PC-9 (cell line): ENCODE measurements around the gene RNF152. TPM values are rescaled to one million over a fixed set of nuclear protein-coding genes. Genes with fewer than 3 reads are reported as not detected.

Source experiments
- BruUV-seq: library from RNA; stranded (reverse); fragments of 400-500 nt; replicated peaks from 2 replicates; lab custom pipeline; 2021; lab: Mats Ljungman, UMichigan
- CTCF ChIA-PET: fragments of 300-600 bp; sonication (Branson Sonifier 250); formaldehyde crosslinking; loops from one replicate; lab custom pipeline; 2022; ENCODE audit warnings: antibody characterized with exemption; lab: Charles Lee
- POLR2A ChIA-PET: fragments of 300-600 bp; sonication (Branson Sonifier 250); formaldehyde crosslinking; loops from one replicate; lab custom pipeline; 2022; ENCODE audit warnings: antibody characterized with exemption; ENCODE audit not compliant: unreplicated experiment; lab: Charles Lee
- DNase-seq, 2 experiments: peaks; one replicate each; pipeline versions ENCODE4 v3.0.0 to v3.0.0-alpha.2; 2015 to 2022; ENCODE audit warnings: mixed read lengths in 1 of 2
- H2AFZ ChIP-seq: fragments of 200-600 bp; sonication (generic); 2 replicates; pipeline ENCODE4 v1.8.1; 2017; ENCODE audit warnings: antibody characterized with exemption
- H3F3A ChIP-seq: fragments of 200-600 bp; sonication (generic); 2 replicates; pipeline ENCODE4 v1.8.1; 2017; ENCODE audit warnings: antibody characterized with exemption, mild to moderate bottlenecking, low read depth; ENCODE audit not compliant: insufficient read depth
- H3K27ac ChIP-seq: fragments of 200-600 bp; sonication (generic); 2 replicates; pipeline ENCODE4 v1.6.1; 2016; ENCODE audit warnings: mixed run types
- H3K27me3 ChIP-seq: fragments of 200-600 bp; sonication (generic); 2 replicates; pipeline ENCODE4 v1.6.1; 2016; ENCODE audit warnings: low read depth, mixed run types; ENCODE audit not compliant: insufficient read depth
- H3K36me3 ChIP-seq: fragments of 200-600 bp; sonication (generic); 2 replicates; pipeline ENCODE4 v1.6.1; 2016; ENCODE audit warnings: low read depth, mixed run types
- H3K4me1 ChIP-seq: fragments of 200-600 bp; sonication (generic); replicated peaks from 2 replicates; pipeline ENCODE4 v1.6.1; 2016; ENCODE audit warnings: mixed run types; ENCODE audit not compliant: insufficient read depth
- H3K4me2 ChIP-seq: fragments of 200-600 bp; sonication (generic); 2 replicates; pipeline ENCODE4 v1.6.1; 2017; ENCODE audit warnings: mixed run types
- H3K4me3 ChIP-seq: fragments of 200-600 bp; sonication (generic); 2 replicates; pipeline ENCODE4 v1.6.1; 2016; ENCODE audit warnings: mixed run types
- H3K79me2 ChIP-seq: fragments of 200-600 bp; sonication (generic); 2 replicates; pipeline ENCODE4 v1.6.1; 2017; ENCODE audit warnings: low read depth, mixed run types
- H3K9me2 ChIP-seq: fragments of 200-600 bp; sonication (generic); 2 replicates; pipeline ENCODE4 v1.8.1; 2017; ENCODE audit warnings: mild to moderate bottlenecking; ENCODE audit not compliant: insufficient read depth
- H3K9me3 ChIP-seq: fragments of 200-600 bp; sonication (generic); 2 replicates; pipeline ENCODE4 v1.8.1; 2016; ENCODE audit warnings: low read depth; ENCODE audit not compliant: insufficient read depth
- H4K20me1 ChIP-seq: fragments of 200-600 bp; sonication (generic); 2 replicates; pipeline ENCODE4 v1.8.1; 2017; ENCODE audit not compliant: insufficient read depth
- CTCF ChIP-seq: fragments of 200-600 bp; sonication (generic); conservative IDR thresholded peaks from 2 replicates; pipeline ENCODE4 v1.6.1; 2017; ENCODE audit warnings: mixed run types, antibody characterized with exemption, mild to moderate bottlenecking, moderate library complexity
- EZH2 ChIP-seq: fragments of 200-600 bp; sonication (generic); IDR thresholded peaks from 2 replicates; pipeline ENCODE4 v1.8.0; 2017; ENCODE audit warnings: antibody characterized with exemption, low read depth
- intact Hi-C: fragments of 100-400 bp; cut with micrococcal nuclease; formaldehyde crosslinking; loops from one replicate; pipeline ENCODE4 v1.10.0; 2022; ENCODE audit not compliant: unreplicated experiment
- total RNA-seq: library from RNA; stranded (reverse); gene quantifications from 2 replicates; pipeline ENCODE4 v1.2.3, GENCODE V29; 2021

RNF152 gene
- total RNA-seq, 1 experiment from 2014 or later, result not detected

GRCh38 chr18:61893309-61893970 lies 633 bp upstream of the RNF152 start:
- Histone ChIP-seq H3F3A (no peaks in the 10 kb centered on the region), H3K79me2 (no peaks in the 10 kb centered on the region), H3K27me3 (no peaks in the 10 kb centered on the region), H3K9me3 (no peaks in the 10 kb centered on the region), H3K4me2 (peak overlapping the region; percentile 49), H3K4me3 (peak overlapping the region; percentile 43; the same call in 1 of the 2 replicates), H3K36me3 (no peaks in the 10 kb centered on the region), H3K4me1 (no peaks in the 10 kb centered on the region), H3K27ac (no peak overlapping the region), H2AFZ (no peak overlapping the region; the same call in 1 of the 2 replicates), H4K20me1 (no peaks in the 10 kb centered on the region), H3K9me2 (no peaks in the 10 kb centered on the region)
- BruUV-seq, result no TSS peak
- ChIA-PET CTCF (no interaction called here), POLR2A (interaction anchor here (0.6 kb wide), 1 partner anchor 197 kb away, joined by 3 read pairs; no protein-coding TSS in a partner anchor)
- intact Hi-C loops, result loop anchor here (5.0 kb wide), 1 partner anchor 311 kb away; no protein-coding TSS in a partner anchor
- no peak for DNase-seq
- TF ChIP-seq EZH2 (no peak), CTCF (no peak)

- no peaks in the 10 kb centered on the region for H3K36me3 ChIP-seq
- CTCF ChIA-PET, result no interaction called here
Observed at GRCh38 chr18:61891894-61892293, 913 bp downstream of the RNF152 start.

GRCh38 chr18:61891271-61891670 lies 1.5 kb downstream of the RNF152 start:
- no peaks in the 10 kb centered on the region for H4K20me1 ChIP-seq
- H3F3A ChIP-seq, result no peaks in the 10 kb centered on the region
- H3K9me3 ChIP-seq, result no peaks in the 10 kb centered on the region
- H3K27ac ChIP-seq, result no peak overlapping the region
- no peaks in the 10 kb centered on the region for H3K79me2 ChIP-seq
- no TSS peak for BruUV-seq
- no peak overlapping the region for H3K4me3 ChIP-seq
- no peak for DNase-seq
- no peak overlapping the region for H2AFZ ChIP-seq
- H3K4me1 ChIP-seq, result no peaks in the 10 kb centered on the region
- no peak overlapping the region for H3K4me2 ChIP-seq
- H3K9me2 ChIP-seq, result no peaks in the 10 kb centered on the region
- POLR2A ChIA-PET, result no interaction called here
- intact Hi-C loops, result loop anchor here (5.0 kb wide), 1 partner anchor 309 kb away; no protein-coding TSS in a partner anchor
- no peaks in the 10 kb centered on the region for H3K36me3 ChIP-seq
- CTCF ChIA-PET, result no interaction called here
- TF ChIP-seq EZH2 (no peak), CTCF (no peak)
- H3K27me3 ChIP-seq, result no peaks in the 10 kb centered on the region

More at GRCh38 chr18:61891894-61892293, 913 bp downstream of the RNF152 start:
- no peaks in the 10 kb centered on the region for H3K27me3 ChIP-seq
- no peaks in the 10 kb centered on the region for H3K9me2 ChIP-seq
- no peaks in the 10 kb centered on the region for H3K4me1 ChIP-seq
- H3K4me3 ChIP-seq, result no peak overlapping the region
- no peak overlapping the region for H3K4me2 ChIP-seq
- POLR2A ChIA-PET, result no interaction called here
- H2AFZ ChIP-seq, result no peak overlapping the region
- H3K79me2 ChIP-seq, result no peaks in the 10 kb centered on the region
- no peak for DNase-seq
- H3K27ac ChIP-seq, result no peak overlapping the region
- H4K20me1 ChIP-seq, result no peaks in the 10 kb centered on the region
- TF ChIP-seq CTCF (no peak), EZH2 (no peak)
- no peaks in the 10 kb centered on the region for H3F3A ChIP-seq
- intact Hi-C loops, result loop anchor here (5.0 kb wide), 1 partner anchor 310 kb away; no protein-coding TSS in a partner anchor
- H3K9me3 ChIP-seq, result no peaks in the 10 kb centered on the region
- BruUV-seq, result no TSS peak
